KMS-11 (cell line): ENCODE results near the gene DBT.
A peak's percentile ranks its signal among the peaks of the same experiment; 100 is the strongest.

Experiments
- H2AFZ ChIP-seq: fragments of 200-600 bp; sonication (generic); 2 replicates; pipeline ENCODE4 v1.6.1; 2016; ENCODE audit warnings: antibody characterized with exemption, mixed run types, low read depth
- H3K27ac ChIP-seq: fragments of 200-600 bp; sonication (generic); 2 replicates; pipeline ENCODE4 v1.6.1; 2016; ENCODE audit warnings: mild to moderate bottlenecking, mixed run types
- H3K27me3 ChIP-seq: fragments of 200-600 bp; sonication (generic); 2 replicates; pipeline ENCODE4 v1.6.1; 2017; ENCODE audit warnings: mild to moderate bottlenecking, low read depth, mixed run types, moderate library complexity; ENCODE audit not compliant: insufficient read depth
- H3K36me3 ChIP-seq: fragments of 200-600 bp; sonication (generic); 2 replicates; pipeline ENCODE4 v1.6.1; 2017; ENCODE audit warnings: mild to moderate bottlenecking, mixed run types; ENCODE audit not compliant: insufficient read depth
- H3K4me1 ChIP-seq: fragments of 200-600 bp; sonication (generic); 2 replicates; pipeline ENCODE4 v1.6.1; 2016; ENCODE audit warnings: mild to moderate bottlenecking, low read depth, mixed run types; ENCODE audit not compliant: poor library complexity, severe bottlenecking
- H3K4me2 ChIP-seq: fragments of 200-600 bp; sonication (generic); 2 replicates; pipeline ENCODE4 v1.7.0; 2016; ENCODE audit warnings: mild to moderate bottlenecking, mixed run types
- H3K4me3 ChIP-seq: fragments of 200-600 bp; sonication (generic); IDR thresholded peaks from 2 replicates; pipeline ENCODE4 v1.6.1; 2017; ENCODE audit warnings: low read depth, low read length, mixed read lengths; ENCODE audit not compliant: insufficient read depth
- H3K79me2 ChIP-seq: fragments of 200-600 bp; sonication (generic); 2 replicates; pipeline ENCODE4 v1.6.1; 2016; ENCODE audit warnings: low read depth, mixed run types; ENCODE audit not compliant: insufficient read depth
- H3K9ac ChIP-seq: fragments of 200-600 bp; sonication (generic); 2 replicates; pipeline ENCODE4 v1.6.1; 2016; ENCODE audit warnings: mild to moderate bottlenecking, mixed run types
- H4K20me1 ChIP-seq: fragments of 200-600 bp; sonication (generic); 2 replicates; pipeline ENCODE4 v1.6.1; 2016; ENCODE audit warnings: mild to moderate bottlenecking, mixed run types; ENCODE audit not compliant: insufficient read depth
- TF ChIP-seq, protein P1 (sequence below): fragments of 200-600 bp; sonication (generic); conservative IDR thresholded peaks from 2 replicates; pipeline ENCODE4 v1.6.1; 2017; ENCODE audit warnings: low read depth, mild to moderate bottlenecking, antibody characterized with exemption, low read length, moderate library complexity, mixed read lengths

Gene DBT

DNA sequence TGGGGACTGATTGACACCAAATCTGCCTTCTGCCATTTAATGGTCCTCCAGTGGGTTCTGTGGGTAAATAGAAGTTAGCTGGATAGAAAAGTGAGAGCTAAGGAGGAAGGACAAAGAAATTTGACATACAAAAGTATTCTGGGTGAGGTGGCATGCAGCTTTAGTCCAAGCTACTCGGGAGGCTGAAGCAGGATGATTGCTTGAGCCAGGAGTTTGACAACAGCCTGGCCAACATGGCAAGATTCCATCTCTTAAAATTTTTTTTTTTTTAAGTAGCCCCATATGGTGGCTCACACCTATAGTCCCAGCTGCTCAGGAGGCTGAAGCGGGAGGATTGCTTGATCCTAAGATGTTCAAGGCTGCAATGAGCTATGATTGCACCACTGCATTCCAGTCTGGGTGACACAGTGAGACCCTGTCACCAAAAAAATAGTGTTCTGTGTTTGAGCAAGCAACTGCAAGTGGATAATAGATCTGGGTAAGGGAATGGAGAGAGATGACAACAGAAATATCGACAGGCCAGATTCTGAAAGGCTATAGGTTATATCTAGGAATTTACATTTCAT lies 29.8 kb upstream of the DBT start:
- Histone ChIP-seq H3K79me2 (no peaks in the 10 kb centered on the region), H3K4me3 (no peak overlapping the region), H4K20me1 (no peaks in the 10 kb centered on the region), H3K4me1 (no peaks in the 10 kb centered on the region), H3K36me3 (no peaks in the 10 kb centered on the region), H2AFZ (no peak overlapping the region), H3K9ac (no peak overlapping the region), H3K27me3 (no peaks in the 10 kb centered on the region), H3K27ac (no peak overlapping the region), H3K4me2 (no peak overlapping the region)
- TF ChIP-seq, protein P1, sequence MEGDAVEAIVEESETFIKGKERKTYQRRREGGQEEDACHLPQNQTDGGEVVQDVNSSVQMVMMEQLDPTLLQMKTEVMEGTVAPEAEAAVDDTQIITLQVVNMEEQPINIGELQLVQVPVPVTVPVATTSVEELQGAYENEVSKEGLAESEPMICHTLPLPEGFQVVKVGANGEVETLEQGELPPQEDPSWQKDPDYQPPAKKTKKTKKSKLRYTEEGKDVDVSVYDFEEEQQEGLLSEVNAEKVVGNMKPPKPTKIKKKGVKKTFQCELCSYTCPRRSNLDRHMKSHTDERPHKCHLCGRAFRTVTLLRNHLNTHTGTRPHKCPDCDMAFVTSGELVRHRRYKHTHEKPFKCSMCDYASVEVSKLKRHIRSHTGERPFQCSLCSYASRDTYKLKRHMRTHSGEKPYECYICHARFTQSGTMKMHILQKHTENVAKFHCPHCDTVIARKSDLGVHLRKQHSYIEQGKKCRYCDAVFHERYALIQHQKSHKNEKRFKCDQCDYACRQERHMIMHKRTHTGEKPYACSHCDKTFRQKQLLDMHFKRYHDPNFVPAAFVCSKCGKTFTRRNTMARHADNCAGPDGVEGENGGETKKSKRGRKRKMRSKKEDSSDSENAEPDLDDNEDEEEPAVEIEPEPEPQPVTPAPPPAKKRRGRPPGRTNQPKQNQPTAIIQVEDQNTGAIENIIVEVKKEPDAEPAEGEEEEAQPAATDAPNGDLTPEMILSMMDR = no peak

DNA sequence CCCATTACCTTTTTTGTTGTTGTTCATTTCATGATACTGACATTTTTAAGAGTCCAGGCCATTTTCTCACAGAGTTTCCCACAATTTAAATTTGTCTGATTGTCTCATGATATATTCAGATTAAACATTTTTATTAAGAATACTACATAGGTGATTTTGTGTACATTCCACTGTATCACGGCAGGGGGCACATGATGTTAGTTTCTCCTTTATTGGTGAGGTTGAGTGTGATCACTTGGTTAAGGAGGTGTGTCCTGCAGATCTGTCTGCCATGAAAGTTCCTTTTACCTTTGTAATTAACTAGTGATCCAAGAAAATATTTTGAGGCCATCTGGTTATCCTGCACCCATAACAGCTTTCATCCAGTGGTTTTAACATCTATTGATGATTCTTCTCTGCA lies 28.2 kb upstream of the DBT start:
- Histone ChIP-seq H3K4me1 (no peaks in the 10 kb centered on the region), H3K79me2 (no peaks in the 10 kb centered on the region), H4K20me1 (no peaks in the 10 kb centered on the region), H3K27me3 (no peaks in the 10 kb centered on the region), H2AFZ (no peak overlapping the region), H3K4me3 (no peak overlapping the region), H3K27ac (no peak overlapping the region), H3K4me2 (no peak overlapping the region), H3K9ac (no peak overlapping the region), H3K36me3 (no peaks in the 10 kb centered on the region)
- TF ChIP-seq, protein P1 = no peak

DNA sequence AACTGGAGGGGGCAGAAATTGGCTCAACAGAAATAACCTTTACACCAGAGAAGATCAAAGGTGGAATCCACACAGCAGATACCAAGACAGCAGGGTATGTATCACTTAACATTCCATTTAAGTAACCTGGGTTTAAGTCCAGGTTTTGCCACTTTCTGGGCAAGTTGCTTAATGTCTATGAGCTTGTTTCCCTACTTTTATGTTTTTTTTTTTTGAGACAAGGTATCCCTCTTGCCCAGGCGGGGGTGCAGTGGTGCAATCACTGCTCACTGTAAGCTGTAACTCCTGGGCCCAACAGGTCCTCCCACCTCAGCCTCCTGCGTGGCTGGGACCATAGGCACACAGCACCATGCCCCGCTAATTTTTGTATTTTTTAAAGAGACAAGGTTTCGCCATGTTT lies 18.6 kb upstream of the DBT start:
- H3K4me3 ChIP-seq = no peak overlapping the region
- TF ChIP-seq, protein P1 = no peak
- peaks cover 17% of the 10 kb centered on the region for H3K4me1 ChIP-seq
- H3K27me3 ChIP-seq = no peaks in the 10 kb centered on the region
- peaks cover 20% of the 10 kb centered on the region; the same call in 1 of the 2 replicates for H3K79me2 ChIP-seq
- H4K20me1 ChIP-seq = no peaks in the 10 kb centered on the region; the same call in 1 of the 2 replicates
- no peak overlapping the region for H2AFZ ChIP-seq
- no peaks in the 10 kb centered on the region for H3K36me3 ChIP-seq
- no peak overlapping the region for H3K4me2 ChIP-seq
- H3K27ac ChIP-seq = no peak overlapping the region
- no peak overlapping the region for H3K9ac ChIP-seq

DNA sequence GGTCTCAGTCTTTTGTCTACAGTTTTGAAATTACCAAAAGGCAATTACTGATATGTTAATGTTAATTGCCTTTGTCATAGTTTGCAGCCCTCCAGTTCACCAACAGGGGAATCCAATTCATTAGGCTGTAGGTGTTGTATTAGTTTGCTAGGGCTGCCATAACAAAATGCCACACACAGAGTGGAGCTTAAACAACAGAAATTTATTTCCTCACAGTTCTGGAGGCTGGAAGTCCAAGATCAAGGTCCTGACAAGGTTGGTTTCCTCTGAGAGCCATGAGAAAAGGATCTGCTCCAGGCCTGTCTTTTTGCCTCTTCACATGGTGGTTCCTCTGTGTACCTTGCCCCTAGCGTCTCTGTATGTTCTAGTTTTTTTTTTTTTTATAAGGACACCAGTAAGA lies 17.6 kb upstream of the DBT start:
- no peaks in the 10 kb centered on the region; the same call in 1 of the 2 replicates for H4K20me1 ChIP-seq
- no peaks in the 10 kb centered on the region for H3K27me3 ChIP-seq
- peaks cover 17% of the 10 kb centered on the region for H3K4me1 ChIP-seq
- H3K4me3 ChIP-seq = no peak overlapping the region
- no peak overlapping the region for H3K27ac ChIP-seq
- no peaks in the 10 kb centered on the region for H3K36me3 ChIP-seq
- H3K9ac ChIP-seq = peak overlapping the region; percentile 82; the same call in 1 of the 2 replicates
- H3K4me2 ChIP-seq = peak overlapping the region; percentile 67
- H2AFZ ChIP-seq = no peak overlapping the region
- peaks cover 20% of the 10 kb centered on the region; the same call in 1 of the 2 replicates for H3K79me2 ChIP-seq
- TF ChIP-seq, protein P1 = no peak
